GM12875 (cell line): ENCODE measurements around the gene YIPF1.
"Not testable (repeated sequence)": the region's sequence is repeated elsewhere in the genome, so short reads cannot be mapped to it uniquely, and the experiment has no call there.

Source experiments
- H3K4me3 ChIP-seq: one replicate; pipeline ENCODE4 v1.5.1; 2011; ENCODE audit warnings: low read depth, low read length, control low read depth
- CTCF ChIP-seq: IDR thresholded peaks from 2 replicates; pipeline ENCODE4 v1.5.1; 2011; ENCODE audit warnings: low read depth, mild to moderate bottlenecking, control low read depth, inconsistent platforms, low read length, moderate library complexity, borderline replicate concordance; ENCODE audit not compliant: insufficient read depth

The YIPF1 gene

GRCh38 chr1:53825306-53825705 is 64.3 kb downstream of the YIPF1 start:
- no peak overlapping the region for H3K4me3 ChIP-seq
- no peak for TF ChIP-seq CTCF

- no peak overlapping the region for H3K4me3 ChIP-seq
- TF ChIP-seq CTCF: no peak
Observed at GRCh38 chr1:53822931-53823330, 66.7 kb downstream of the YIPF1 start.

- H3K4me3 ChIP-seq: no peak overlapping the region
- TF ChIP-seq CTCF: no peak
Observed at GRCh38 chr1:53821380-53821779, 68.2 kb downstream of the YIPF1 start.

- no peak overlapping the region for H3K4me3 ChIP-seq
- TF ChIP-seq CTCF: no peak
Observed at GRCh38 chr1:53819387-53819786, 70.2 kb downstream of the YIPF1 start.

- not testable (repeated sequence) for H3K4me3 ChIP-seq
Observed at GRCh38 chr1:53816584-53816983, 73.0 kb downstream of the YIPF1 start.

- H3K4me3 ChIP-seq: not testable (repeated sequence)
Observed at GRCh38 chr1:53815484-53815883, 74.1 kb downstream of the YIPF1 start.

- H3K4me3 ChIP-seq: no peak overlapping the region
- peak; percentile 31; the same call in 1 of the 2 replicates for TF ChIP-seq CTCF
Observed at GRCh38 chr1:53811414-53811851, 78.2 kb downstream of the YIPF1 start.

- no peak for TF ChIP-seq CTCF
Observed at GRCh38 chr1:53810497-53810896, 79.1 kb downstream of the YIPF1 start.

More at GRCh38 chr1:53810497-53810896, 79.1 kb downstream of the YIPF1 start:
- H3K4me3 ChIP-seq: no peak overlapping the region
